HepG2 (cell line): Measurements from ENCODE around the gene PSD. TPM values are rescaled to one million over a fixed set of nuclear protein-coding genes. Genes with fewer than 3 reads are reported as not detected.
A peak's percentile ranks its signal among the peaks of the same experiment; 100 is the strongest.

Experiments
- CENPX ChIP-seq: sonication (generic); formaldehyde crosslinking; IDR thresholded peaks from 2 replicates; pipeline ENCODE4 v1.9.0; 2021; ENCODE audit warnings: mild to moderate bottlenecking, missing genetic modification reagents, moderate library complexity
- MED8 ChIP-seq: sonication (generic); formaldehyde crosslinking; IDR thresholded peaks from 2 replicates; pipeline ENCODE4 v1.8.1; 2023; ENCODE audit warnings: mild to moderate bottlenecking, missing genetic modification reagents; ENCODE audit not compliant: insufficient replicate concordance
- ZNF12 ChIP-seq: sonication (generic); formaldehyde crosslinking; IDR thresholded peaks from 2 replicates; pipeline ENCODE4 v1.5.0; 2020; ENCODE audit warnings: missing genetic modification reagents
- ZNF772 ChIP-seq: sonication (generic); formaldehyde crosslinking; IDR thresholded peaks from 2 replicates; pipeline ENCODE4 v1.5.0; 2020; ENCODE audit warnings: mild to moderate bottlenecking, missing genetic modification reagents
- ZNF781 ChIP-seq: sonication (generic); formaldehyde crosslinking; IDR thresholded peaks from 2 replicates; pipeline ENCODE4 v1.5.1; 2020; ENCODE audit warnings: borderline replicate concordance, mild to moderate bottlenecking, missing genetic modification reagents; ENCODE audit errors: not compliant biosample characterization
- polyA plus RNA-seq, 8 experiments: library from polyadenylated mRNA; depleted of rRNA in 3 of 8; stranded (reverse) in 7 of 8; unstranded in 1 of 8; fragments of >200 nt; fragmentation: Illumina TruSeq in 4 of 8; extraction: Trizol in 4 of 8; gene quantifications; 2 replicates each; pipeline versions ENCODE4 v1.2.1 to v1.2.3, GENCODE V29; 2011 to 2016; ENCODE audit warnings: low read depth in 4 of 8, missing spikeins in 1 of 8, mixed read lengths in 1 of 8; ENCODE audit not compliant: insufficient read depth in 1 of 8
- total RNA-seq, 5 experiments: library from RNA; depleted of rRNA; stranded (reverse); fragments of >200 nt; fragmentation: Illumina TruSeq; extraction: Trizol; gene quantifications; 2 replicates each; pipeline ENCODE4 v1.2.3, GENCODE V29; 2016; ENCODE audit warnings: low read depth in 1 of 5
- TF ChIP-seq, protein P1 (sequence below): sonication (generic); formaldehyde crosslinking; IDR thresholded peaks from 2 replicates; pipeline ENCODE4 v1.4.0; 2020; ENCODE audit warnings: missing genetic modification reagents
- TF ChIP-seq, protein P2 (sequence below): sonication (generic); formaldehyde crosslinking; IDR thresholded peaks from 2 replicates; pipeline ENCODE4 v1.4.0; 2020; ENCODE audit warnings: low read depth, mild to moderate bottlenecking, missing genetic modification reagents
- TF ChIP-seq, protein P3 (sequence below), 2 experiments: sonication (generic) in 1 of 2; formaldehyde crosslinking in 1 of 2; IDR thresholded peaks; 2 replicates each; pipeline versions ENCODE4 v1.6.1 to v1.9.0; 2014 to 2022; ENCODE audit warnings: antibody characterized with exemption in 1 of 2, borderline replicate concordance in 1 of 2, inconsistent platforms in 1 of 2, low read depth in 1 of 2, missing genetic modification reagents in 1 of 2
- TF ChIP-seq, protein P4 (sequence below): sonication (generic); formaldehyde crosslinking; IDR thresholded peaks from 2 replicates; pipeline ENCODE4 v1.8.0; 2022; ENCODE audit warnings: low read depth, missing genetic modification reagents
- TF ChIP-seq, protein P5 (sequence below): IDR thresholded peaks from 2 replicates; pipeline ENCODE4 v1.6.1; 2016; ENCODE audit warnings: mild to moderate bottlenecking, missing biosample characterization, missing genetic modification reagents
- TF ChIP-seq, protein P6 (sequence below): IDR thresholded peaks from 2 replicates; pipeline ENCODE4 v1.6.1; 2016; ENCODE audit warnings: low read depth, borderline replicate concordance

The PSD gene
- total and polyA plus RNA-seq, 2 of the 13 experiments (the other 11 are each of a cell fraction or from before 2014, with no cell fraction given), result 0.35 to 0.58 TPM

DNA sequence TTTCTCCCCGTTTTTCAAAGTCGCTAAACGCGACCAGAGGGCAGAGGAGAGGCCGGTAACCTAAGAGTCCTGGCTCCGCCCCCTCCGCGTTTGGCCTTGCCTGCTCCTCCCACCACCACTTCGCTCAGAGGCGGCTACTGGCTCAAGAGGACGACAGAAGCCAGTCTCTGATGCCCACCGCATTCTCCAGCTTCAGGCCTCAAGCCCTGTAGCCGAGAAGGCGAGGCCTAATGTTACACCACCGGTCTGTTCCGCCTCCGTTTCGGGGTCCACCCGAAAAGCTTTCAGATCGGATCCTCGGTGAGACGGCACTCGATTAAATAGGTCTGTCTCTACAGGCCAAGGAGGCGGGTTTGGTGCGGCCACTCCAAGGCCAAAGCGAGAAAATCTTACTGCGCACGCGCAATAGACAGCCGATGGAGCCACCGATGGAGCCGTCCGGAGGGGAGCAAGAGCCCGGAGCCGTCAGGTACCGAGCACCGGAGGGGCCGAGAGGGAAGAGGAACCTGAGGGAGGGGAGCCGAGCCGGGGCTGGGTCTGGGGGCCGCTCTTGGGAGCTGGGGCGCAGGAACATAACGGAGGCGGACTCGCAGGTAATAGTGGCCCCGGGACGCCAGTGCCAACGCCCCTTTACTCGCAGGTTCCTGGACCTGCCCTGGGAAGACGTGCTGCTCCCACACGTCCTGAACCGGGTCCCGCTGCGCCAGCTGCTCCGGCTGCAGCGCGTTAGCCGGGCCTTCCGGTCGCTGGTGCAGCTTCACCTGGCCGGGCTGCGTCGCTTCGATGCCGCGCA lies 2.3 kb upstream of the PSD start, which contains the start of gene FBXL15 (continued):
- TF ChIP-seq, protein P1, sequence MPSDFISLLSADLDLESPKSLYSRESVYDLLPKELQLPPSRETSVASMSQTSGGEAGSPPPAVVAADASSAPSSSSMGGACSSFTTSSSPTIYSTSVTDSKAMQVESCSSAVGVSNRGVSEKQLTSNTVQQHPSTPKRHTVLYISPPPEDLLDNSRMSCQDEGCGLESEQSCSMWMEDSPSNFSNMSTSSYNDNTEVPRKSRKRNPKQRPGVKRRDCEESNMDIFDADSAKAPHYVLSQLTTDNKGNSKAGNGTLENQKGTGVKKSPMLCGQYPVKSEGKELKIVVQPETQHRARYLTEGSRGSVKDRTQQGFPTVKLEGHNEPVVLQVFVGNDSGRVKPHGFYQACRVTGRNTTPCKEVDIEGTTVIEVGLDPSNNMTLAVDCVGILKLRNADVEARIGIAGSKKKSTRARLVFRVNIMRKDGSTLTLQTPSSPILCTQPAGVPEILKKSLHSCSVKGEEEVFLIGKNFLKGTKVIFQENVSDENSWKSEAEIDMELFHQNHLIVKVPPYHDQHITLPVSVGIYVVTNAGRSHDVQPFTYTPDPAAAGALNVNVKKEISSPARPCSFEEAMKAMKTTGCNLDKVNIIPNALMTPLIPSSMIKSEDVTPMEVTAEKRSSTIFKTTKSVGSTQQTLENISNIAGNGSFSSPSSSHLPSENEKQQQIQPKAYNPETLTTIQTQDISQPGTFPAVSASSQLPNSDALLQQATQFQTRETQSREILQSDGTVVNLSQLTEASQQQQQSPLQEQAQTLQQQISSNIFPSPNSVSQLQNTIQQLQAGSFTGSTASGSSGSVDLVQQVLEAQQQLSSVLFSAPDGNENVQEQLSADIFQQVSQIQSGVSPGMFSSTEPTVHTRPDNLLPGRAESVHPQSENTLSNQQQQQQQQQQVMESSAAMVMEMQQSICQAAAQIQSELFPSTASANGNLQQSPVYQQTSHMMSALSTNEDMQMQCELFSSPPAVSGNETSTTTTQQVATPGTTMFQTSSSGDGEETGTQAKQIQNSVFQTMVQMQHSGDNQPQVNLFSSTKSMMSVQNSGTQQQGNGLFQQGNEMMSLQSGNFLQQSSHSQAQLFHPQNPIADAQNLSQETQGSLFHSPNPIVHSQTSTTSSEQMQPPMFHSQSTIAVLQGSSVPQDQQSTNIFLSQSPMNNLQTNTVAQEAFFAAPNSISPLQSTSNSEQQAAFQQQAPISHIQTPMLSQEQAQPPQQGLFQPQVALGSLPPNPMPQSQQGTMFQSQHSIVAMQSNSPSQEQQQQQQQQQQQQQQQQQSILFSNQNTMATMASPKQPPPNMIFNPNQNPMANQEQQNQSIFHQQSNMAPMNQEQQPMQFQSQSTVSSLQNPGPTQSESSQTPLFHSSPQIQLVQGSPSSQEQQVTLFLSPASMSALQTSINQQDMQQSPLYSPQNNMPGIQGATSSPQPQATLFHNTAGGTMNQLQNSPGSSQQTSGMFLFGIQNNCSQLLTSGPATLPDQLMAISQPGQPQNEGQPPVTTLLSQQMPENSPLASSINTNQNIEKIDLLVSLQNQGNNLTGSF (CRISPR knock-in tag), result peak; percentile 32
- peak; percentile 1 for TF ChIP-seq MED8 (CRISPR knock-in tag)
- TF ChIP-seq ZNF772 (CRISPR knock-in tag), result 0 out of 2 replicates have a peak, but pooled peaks have one; percentile 61
- TF ChIP-seq ZNF781 (CRISPR knock-in tag), result no peak
- TF ChIP-seq, protein P2, sequence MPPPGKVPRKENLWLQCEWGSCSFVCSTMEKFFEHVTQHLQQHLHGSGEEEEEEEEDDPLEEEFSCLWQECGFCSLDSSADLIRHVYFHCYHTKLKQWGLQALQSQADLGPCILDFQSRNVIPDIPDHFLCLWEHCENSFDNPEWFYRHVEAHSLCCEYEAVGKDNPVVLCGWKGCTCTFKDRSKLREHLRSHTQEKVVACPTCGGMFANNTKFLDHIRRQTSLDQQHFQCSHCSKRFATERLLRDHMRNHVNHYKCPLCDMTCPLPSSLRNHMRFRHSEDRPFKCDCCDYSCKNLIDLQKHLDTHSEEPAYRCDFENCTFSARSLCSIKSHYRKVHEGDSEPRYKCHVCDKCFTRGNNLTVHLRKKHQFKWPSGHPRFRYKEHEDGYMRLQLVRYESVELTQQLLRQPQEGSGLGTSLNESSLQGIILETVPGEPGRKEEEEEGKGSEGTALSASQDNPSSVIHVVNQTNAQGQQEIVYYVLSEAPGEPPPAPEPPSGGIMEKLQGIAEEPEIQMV (CRISPR knock-in tag), result peak; percentile 61; the same call in 1 of the 2 replicates
- TF ChIP-seq, protein P3, sequence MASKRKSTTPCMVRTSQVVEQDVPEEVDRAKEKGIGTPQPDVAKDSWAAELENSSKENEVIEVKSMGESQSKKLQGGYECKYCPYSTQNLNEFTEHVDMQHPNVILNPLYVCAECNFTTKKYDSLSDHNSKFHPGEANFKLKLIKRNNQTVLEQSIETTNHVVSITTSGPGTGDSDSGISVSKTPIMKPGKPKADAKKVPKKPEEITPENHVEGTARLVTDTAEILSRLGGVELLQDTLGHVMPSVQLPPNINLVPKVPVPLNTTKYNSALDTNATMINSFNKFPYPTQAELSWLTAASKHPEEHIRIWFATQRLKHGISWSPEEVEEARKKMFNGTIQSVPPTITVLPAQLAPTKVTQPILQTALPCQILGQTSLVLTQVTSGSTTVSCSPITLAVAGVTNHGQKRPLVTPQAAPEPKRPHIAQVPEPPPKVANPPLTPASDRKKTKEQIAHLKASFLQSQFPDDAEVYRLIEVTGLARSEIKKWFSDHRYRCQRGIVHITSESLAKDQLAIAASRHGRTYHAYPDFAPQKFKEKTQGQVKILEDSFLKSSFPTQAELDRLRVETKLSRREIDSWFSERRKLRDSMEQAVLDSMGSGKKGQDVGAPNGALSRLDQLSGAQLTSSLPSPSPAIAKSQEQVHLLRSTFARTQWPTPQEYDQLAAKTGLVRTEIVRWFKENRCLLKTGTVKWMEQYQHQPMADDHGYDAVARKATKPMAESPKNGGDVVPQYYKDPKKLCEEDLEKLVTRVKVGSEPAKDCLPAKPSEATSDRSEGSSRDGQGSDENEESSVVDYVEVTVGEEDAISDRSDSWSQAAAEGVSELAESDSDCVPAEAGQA (IDR thresholded peaks at IDR 0.05; ENCODE audit: low read depth), result peak; percentile 84; the same call in 1 of the 2 replicates
- TF ChIP-seq, protein P3 (CRISPR knock-in tag; IDR thresholded peaks at IDR 0.05; ENCODE audit: borderline replicate concordance), result no peak
- TF ChIP-seq ZNF12 (CRISPR knock-in tag), result peak; percentile 6; the same call in 1 of the 2 replicates
- no peak for TF ChIP-seq CENPX
- TF ChIP-seq, protein P4, sequence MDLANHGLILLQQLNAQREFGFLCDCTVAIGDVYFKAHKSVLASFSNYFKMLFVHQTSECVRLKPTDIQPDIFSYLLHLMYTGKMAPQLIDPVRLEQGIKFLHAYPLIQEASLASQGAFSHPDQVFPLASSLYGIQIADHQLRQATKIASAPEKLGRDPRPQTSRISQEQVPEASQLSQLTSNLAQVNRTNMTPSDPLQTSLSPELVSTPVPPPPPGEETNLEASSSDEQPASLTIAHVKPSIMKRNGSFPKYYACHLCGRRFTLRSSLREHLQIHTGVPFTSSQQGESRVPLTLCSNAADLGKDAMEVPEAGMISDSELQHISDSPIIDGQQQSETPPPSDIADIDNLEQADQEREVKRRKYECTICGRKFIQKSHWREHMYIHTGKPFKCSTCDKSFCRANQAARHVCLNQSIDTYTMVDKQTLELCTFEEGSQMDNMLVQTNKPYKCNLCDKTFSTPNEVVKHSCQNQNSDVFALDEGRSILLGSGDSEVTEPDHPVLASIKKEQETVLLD (CRISPR knock-in tag), result peak; percentile 88
- TF ChIP-seq, protein P5, sequence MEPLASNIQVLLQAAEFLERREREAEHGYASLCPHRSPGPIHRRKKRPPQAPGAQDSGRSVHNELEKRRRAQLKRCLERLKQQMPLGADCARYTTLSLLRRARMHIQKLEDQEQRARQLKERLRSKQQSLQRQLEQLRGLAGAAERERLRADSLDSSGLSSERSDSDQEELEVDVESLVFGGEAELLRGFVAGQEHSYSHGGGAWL (CRISPR knock-in tag), result peak; percentile 79
- TF ChIP-seq, protein P6, sequence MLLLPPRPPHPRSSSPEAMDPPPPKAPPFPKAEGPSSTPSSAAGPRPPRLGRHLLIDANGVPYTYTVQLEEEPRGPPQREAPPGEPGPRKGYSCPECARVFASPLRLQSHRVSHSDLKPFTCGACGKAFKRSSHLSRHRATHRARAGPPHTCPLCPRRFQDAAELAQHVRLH (CRISPR knock-in tag), result peak; percentile 85; the same call in 1 of the 2 replicates
